HepG2 (cell line): ENCODE results near the gene TRIM4. TPM values are rescaled to one million over a fixed set of nuclear protein-coding genes. Genes with fewer than 3 reads are reported as not detected.

Experiments
- NKX3-1 ChIP-seq: sonication (generic); formaldehyde crosslinking; IDR thresholded peaks from 2 replicates; pipeline ENCODE4 v1.5.0; 2020; ENCODE audit warnings: missing genetic modification reagents
- PHF21A ChIP-seq: sonication (generic); formaldehyde crosslinking; IDR thresholded peaks from 2 replicates; pipeline ENCODE4 v1.5.0; 2020; ENCODE audit warnings: mild to moderate bottlenecking, missing genetic modification reagents
- SCMH1 ChIP-seq: sonication (generic); formaldehyde crosslinking; IDR thresholded peaks from 2 replicates; pipeline ENCODE4 v1.9.0; 2021; ENCODE audit warnings: missing genetic modification reagents, mild to moderate bottlenecking, borderline replicate concordance
- SIN3B ChIP-seq: fragments of 150-350 bp; IDR thresholded peaks from 2 replicates; pipeline ENCODE4 v1.6.1; 2014; ENCODE audit warnings: low read length
- SMC3 ChIP-seq: IDR thresholded peaks from 2 replicates; pipeline ENCODE4 v1.6.1; 2011; ENCODE audit warnings: low read length, improper control_type of control experiment
- TMF1 ChIP-seq: sonication (generic); formaldehyde crosslinking; IDR thresholded peaks from 2 replicates; pipeline ENCODE4 v1.8.1; 2022; ENCODE audit warnings: low read depth, missing genetic modification reagents
- ZBTB8A ChIP-seq: sonication (generic); formaldehyde crosslinking; IDR thresholded peaks from 2 replicates; pipeline ENCODE4 v1.4.0; 2020; ENCODE audit warnings: mild to moderate bottlenecking, low read depth, missing genetic modification reagents, borderline replicate concordance
- ZNF10 ChIP-seq: sonication (generic); formaldehyde crosslinking; IDR thresholded peaks from 2 replicates; pipeline ENCODE4 v1.4.0; 2020; ENCODE audit warnings: mild to moderate bottlenecking, low read depth, missing genetic modification reagents, borderline replicate concordance
- ZNF552 ChIP-seq: sonication (generic); formaldehyde crosslinking; IDR thresholded peaks from 2 replicates; pipeline ENCODE4 v1.9.0; 2022; ENCODE audit warnings: missing genetic modification reagents, mild to moderate bottlenecking, borderline replicate concordance
- polyA plus RNA-seq, 8 experiments: library from polyadenylated mRNA; depleted of rRNA in 3 of 8; stranded (reverse) in 7 of 8; unstranded in 1 of 8; fragments of >200 nt; fragmentation: Illumina TruSeq in 4 of 8; extraction: Trizol in 4 of 8; gene quantifications; 2 replicates each; pipeline versions ENCODE4 v1.2.1 to v1.2.3, GENCODE V29; 2011 to 2016; ENCODE audit warnings: low read depth in 4 of 8, missing spikeins in 1 of 8, mixed read lengths in 1 of 8; ENCODE audit not compliant: insufficient read depth in 1 of 8
- total RNA-seq, 5 experiments: library from RNA; depleted of rRNA; stranded (reverse); fragments of >200 nt; fragmentation: Illumina TruSeq; extraction: Trizol; gene quantifications; 2 replicates each; pipeline ENCODE4 v1.2.3, GENCODE V29; 2016; ENCODE audit warnings: low read depth in 1 of 5
- TF ChIP-seq, protein P1 (sequence below): sonication (generic); formaldehyde crosslinking; conservative IDR thresholded peaks from 2 replicates; pipeline ENCODE4 v1.4.0; 2020; ENCODE audit warnings: missing genetic modification reagents
- TF ChIP-seq, protein P2 (sequence below): sonication (generic); formaldehyde crosslinking; IDR thresholded peaks from 2 replicates; pipeline ENCODE4 v1.4.0; 2020; ENCODE audit warnings: missing genetic modification reagents; ENCODE audit errors: not compliant biosample characterization
- TF ChIP-seq, protein P3 (sequence below): IDR thresholded peaks from 2 replicates; pipeline ENCODE4 v1.6.1; 2016; ENCODE audit warnings: missing biosample characterization, missing genetic modification reagents, low read depth
- TF ChIP-seq, protein P4 (sequence below): sonication (generic); formaldehyde crosslinking; IDR thresholded peaks from 2 replicates; pipeline ENCODE4 v1.4.0; 2020; ENCODE audit warnings: missing genetic modification reagents, borderline replicate concordance
- TF ChIP-seq, protein P5 (sequence below): sonication (generic); formaldehyde crosslinking; IDR thresholded peaks from 2 replicates; pipeline ENCODE4 v1.5.0; 2020; ENCODE audit warnings: missing genetic modification reagents
- TF ChIP-seq, protein P6 (sequence below): sonication (generic); formaldehyde crosslinking; IDR thresholded peaks from 2 replicates; pipeline ENCODE4 v1.8.0; 2022; ENCODE audit warnings: missing genetic modification reagents, mild to moderate bottlenecking, inconsistent platforms, borderline replicate concordance
- TF ChIP-seq, protein P7 (sequence below): sonication (generic); formaldehyde crosslinking; IDR thresholded peaks from 2 replicates; pipeline ENCODE4 v1.5.0; 2020; ENCODE audit warnings: mild to moderate bottlenecking, missing genetic modification reagents

Gene TRIM4
- total and polyA plus RNA-seq, 2 of the 13 experiments (the other 11 are each of a cell fraction or from before 2014, with no cell fraction given): 17.6 to 21.7 TPM

DNA sequence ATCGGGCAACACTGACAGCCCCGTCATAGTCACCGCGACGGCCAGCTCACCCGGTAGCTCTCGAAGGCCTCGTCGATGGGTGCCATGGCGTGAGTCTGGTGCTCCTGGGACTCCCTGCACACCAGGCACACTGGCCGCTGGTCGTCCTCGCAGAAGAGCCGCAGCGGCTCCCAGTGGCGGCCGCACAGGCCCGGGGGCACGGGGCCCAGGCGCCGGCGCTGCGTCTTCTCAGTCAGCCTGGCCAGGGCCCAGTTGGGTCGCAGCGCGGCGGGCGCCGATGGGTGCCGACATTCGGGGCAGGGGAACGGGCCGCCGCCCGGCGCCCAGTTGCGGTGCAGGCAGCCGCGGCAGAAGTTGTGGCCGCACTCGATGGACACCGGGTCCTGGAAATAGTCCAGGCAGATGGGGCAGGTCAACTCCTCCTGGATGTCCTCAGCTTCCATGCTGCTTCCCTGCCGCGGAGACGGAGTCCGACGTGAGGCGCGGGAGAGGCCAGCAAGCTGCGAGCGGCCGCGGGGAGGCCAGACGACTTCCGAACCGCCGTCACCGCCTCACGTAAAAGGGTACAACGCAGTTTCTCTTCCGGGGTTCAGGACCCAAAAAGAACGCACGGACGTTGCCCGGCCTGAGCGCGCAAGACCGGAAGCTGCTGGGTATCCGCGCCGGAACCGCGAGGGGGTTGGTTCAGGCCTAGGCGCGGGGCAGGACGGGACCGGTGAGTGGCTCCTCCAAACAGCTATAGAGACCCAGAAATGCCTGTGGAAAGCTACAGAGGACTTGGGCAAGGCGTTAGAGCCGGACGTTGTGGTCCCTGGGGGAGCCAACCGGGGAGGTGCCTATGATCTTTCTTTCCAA is at the start of gene TRIM4 (continued):
- TF ChIP-seq, protein P1, sequence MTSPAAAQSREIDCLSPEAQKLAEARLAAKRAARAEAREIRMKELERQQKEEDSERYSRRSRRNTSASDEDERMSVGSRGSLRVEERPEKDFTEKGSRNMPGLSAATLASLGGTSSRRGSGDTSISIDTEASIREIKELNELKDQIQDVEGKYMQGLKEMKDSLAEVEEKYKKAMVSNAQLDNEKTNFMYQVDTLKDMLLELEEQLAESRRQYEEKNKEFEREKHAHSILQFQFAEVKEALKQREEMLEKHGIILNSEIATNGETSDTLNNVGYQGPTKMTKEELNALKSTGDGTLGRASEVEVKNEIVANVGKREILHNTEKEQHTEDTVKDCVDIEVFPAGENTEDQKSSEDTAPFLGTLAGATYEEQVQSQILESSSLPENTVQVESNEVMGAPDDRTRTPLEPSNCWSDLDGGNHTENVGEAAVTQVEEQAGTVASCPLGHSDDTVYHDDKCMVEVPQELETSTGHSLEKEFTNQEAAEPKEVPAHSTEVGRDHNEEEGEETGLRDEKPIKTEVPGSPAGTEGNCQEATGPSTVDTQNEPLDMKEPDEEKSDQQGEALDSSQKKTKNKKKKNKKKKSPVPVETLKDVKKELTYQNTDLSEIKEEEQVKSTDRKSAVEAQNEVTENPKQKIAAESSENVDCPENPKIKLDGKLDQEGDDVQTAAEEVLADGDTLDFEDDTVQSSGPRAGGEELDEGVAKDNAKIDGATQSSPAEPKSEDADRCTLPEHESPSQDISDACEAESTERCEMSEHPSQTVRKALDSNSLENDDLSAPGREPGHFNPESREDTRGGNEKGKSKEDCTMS (CRISPR knock-in tag): no peak
- TF ChIP-seq, protein P2, sequence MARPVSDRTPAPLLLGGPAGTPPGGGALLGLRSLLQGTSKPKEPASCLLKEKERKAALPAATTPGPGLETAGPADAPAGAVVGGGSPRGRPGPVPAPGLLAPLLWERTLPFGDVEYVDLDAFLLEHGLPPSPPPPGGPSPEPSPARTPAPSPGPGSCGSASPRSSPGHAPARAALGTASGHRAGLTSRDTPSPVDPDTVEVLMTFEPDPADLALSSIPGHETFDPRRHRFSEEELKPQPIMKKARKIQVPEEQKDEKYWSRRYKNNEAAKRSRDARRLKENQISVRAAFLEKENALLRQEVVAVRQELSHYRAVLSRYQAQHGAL (CRISPR knock-in tag): peak; percentile 63
- no peak for TF ChIP-seq NKX3-1 (CRISPR knock-in tag)
- TF ChIP-seq, protein P3, sequence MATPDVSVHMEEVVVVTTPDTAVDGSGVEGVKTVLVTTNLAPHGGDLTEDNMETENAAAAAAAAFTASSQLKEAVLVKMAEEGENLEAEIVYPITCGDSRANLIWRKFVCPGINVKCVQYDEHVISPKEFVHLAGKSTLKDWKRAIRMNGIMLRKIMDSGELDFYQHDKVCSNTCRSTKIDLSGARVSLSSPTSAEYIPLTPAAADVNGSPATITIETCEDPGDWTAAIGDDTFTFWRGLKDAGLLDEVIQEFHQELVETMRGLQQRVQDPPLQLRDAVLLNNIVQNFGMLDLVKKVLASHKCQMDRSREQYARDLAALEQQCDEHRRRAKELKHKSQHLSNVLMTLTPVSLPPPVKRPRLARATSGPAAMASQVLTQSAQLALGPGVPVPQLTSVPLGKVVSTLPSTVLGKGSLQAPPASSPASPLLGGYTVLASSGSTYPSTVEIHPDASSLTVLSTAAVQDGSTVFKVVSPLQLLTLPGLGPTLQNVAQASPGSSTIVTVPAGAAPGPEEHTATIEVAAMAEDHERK (CRISPR knock-in tag): peak; percentile 76; the same call in 1 of the 2 replicates
- no peak for TF ChIP-seq TMF1
- TF ChIP-seq, protein P4, sequence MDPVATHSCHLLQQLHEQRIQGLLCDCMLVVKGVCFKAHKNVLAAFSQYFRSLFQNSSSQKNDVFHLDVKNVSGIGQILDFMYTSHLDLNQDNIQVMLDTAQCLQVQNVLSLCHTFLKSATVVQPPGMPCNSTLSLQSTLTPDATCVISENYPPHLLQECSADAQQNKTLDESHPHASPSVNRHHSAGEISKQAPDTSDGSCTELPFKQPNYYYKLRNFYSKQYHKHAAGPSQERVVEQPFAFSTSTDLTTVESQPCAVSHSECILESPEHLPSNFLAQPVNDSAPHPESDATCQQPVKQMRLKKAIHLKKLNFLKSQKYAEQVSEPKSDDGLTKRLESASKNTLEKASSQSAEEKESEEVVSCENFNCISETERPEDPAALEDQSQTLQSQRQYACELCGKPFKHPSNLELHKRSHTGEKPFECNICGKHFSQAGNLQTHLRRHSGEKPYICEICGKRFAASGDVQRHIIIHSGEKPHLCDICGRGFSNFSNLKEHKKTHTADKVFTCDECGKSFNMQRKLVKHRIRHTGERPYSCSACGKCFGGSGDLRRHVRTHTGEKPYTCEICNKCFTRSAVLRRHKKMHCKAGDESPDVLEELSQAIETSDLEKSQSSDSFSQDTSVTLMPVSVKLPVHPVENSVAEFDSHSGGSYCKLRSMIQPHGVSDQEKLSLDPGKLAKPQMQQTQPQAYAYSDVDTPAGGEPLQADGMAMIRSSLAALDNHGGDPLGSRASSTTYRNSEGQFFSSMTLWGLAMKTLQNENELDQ (CRISPR knock-in tag): no peak
- TF ChIP-seq SMC3: no peak
- TF ChIP-seq, protein P5, sequence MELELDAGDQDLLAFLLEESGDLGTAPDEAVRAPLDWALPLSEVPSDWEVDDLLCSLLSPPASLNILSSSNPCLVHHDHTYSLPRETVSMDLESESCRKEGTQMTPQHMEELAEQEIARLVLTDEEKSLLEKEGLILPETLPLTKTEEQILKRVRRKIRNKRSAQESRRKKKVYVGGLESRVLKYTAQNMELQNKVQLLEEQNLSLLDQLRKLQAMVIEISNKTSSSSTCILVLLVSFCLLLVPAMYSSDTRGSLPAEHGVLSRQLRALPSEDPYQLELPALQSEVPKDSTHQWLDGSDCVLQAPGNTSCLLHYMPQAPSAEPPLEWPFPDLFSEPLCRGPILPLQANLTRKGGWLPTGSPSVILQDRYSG (CRISPR knock-in tag): 0 out of 2 replicates have a peak, but pooled peaks have one; percentile 41
- TF ChIP-seq ZNF10 (CRISPR knock-in tag): no peak
- no peak for TF ChIP-seq SCMH1
- TF ChIP-seq, protein P6, sequence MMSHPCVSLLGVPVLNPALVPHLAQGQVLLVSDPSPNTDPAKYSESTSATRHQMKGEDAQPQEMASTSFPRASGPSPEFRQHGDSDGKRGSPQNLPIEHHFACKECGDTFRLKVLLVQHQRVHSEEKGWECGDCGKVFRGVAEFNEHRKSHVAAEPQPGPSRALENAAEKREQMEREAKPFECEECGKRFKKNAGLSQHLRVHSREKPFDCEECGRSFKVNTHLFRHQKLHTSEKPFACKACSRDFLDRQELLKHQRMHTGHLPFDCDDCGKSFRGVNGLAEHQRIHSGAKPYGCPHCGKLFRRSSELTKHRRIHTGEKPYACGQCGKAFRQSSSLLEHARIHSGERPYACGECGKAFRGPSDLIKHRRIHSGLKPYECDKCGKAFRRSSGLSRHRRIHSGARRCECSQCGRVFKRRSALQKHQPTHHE: 0 out of 2 replicates have a peak, but pooled peaks have one; percentile 58
- TF ChIP-seq PHF21A (CRISPR knock-in tag): peak; percentile 77; the same call in 1 of the 2 replicates
- no peak for TF ChIP-seq ZBTB8A
- peak; percentile 27; the same call in 1 of the 2 replicates for TF ChIP-seq SIN3B
- TF ChIP-seq ZNF552 (CRISPR knock-in tag): 0 out of 2 replicates have a peak, but pooled peaks have one; percentile 12
- TF ChIP-seq, protein P7, sequence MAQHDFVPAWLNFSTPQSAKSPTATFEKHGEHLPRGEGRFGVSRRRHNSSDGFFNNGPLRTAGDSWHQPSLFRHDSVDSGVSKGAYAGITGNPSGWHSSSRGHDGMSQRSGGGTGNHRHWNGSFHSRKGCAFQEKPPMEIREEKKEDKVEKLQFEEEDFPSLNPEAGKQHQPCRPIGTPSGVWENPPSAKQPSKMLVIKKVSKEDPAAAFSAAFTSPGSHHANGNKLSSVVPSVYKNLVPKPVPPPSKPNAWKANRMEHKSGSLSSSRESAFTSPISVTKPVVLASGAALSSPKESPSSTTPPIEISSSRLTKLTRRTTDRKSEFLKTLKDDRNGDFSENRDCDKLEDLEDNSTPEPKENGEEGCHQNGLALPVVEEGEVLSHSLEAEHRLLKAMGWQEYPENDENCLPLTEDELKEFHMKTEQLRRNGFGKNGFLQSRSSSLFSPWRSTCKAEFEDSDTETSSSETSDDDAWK: no peak
